Hepatocyte (in vitro differentiated cells): ENCODE results near the gene G6PC1.

Experiments used
- CTCF ChIP-seq: fragments of 200-600 bp; sonication (generic); IDR thresholded peaks from 2 replicates; pipeline ENCODE4 v1.5.1; 2016; ENCODE audit warnings: antibody characterized with exemption, mild to moderate bottlenecking; ENCODE audit not compliant: poor library complexity
- EZH2 ChIP-seq: fragments of 200-600 bp; sonication (generic); IDR thresholded peaks from 2 replicates; pipeline ENCODE4 v1.6.1; 2016; ENCODE audit warnings: antibody characterized with exemption, mild to moderate bottlenecking, borderline replicate concordance
- EZH2phosphoT487 ChIP-seq: fragments of 200-600 bp; sonication (generic); IDR thresholded peaks from one replicate; pipeline ENCODE4 v1.6.1; 2018; ENCODE audit warnings: antibody characterized with exemption, mild to moderate bottlenecking, low read depth, moderate library complexity; ENCODE audit not compliant: unreplicated experiment, severe bottlenecking

- TF ChIP-seq CTCF (no peak), EZH2 (no peak), EZH2phosphoT487 (no peak)
Observed at GRCh38 chr17:42852351-42852750, 48.2 kb upstream of the G6PC1 start.
